GM21367 (cell line): ENCODE results near the gene MAT2A.
"Not testable (repeated sequence)": the region's sequence is repeated elsewhere in the genome, so short reads cannot be mapped to it uniquely, and the experiment has no call there.

Experiments
- ATAC-seq: cut with Tn5 transposase; IDR thresholded peaks from one replicate; pipeline ENCODE4 v1.9.1; 2021; ENCODE audit not compliant: unreplicated experiment

The MAT2A gene

GRCh38 chr2:85523903-85524335, 15.0 kb upstream of the MAT2A start:
- ATAC-seq, result no peak

- ATAC-seq, result no peak
Observed at GRCh38 chr2:85524336-85524908, 14.5 kb upstream of the MAT2A start.

- no peak for ATAC-seq
Observed at GRCh38 chr2:85525029-85525428, 13.9 kb upstream of the MAT2A start.

- no peak for ATAC-seq
Observed at GRCh38 chr2:85525567-85525966, 13.4 kb upstream of the MAT2A start.

- ATAC-seq, result no peak
Observed at GRCh38 chr2:85527787-85528186, 11.2 kb upstream of the MAT2A start.

GRCh38 chr2:85528355-85528754, 10.6 kb upstream of the MAT2A start:
- ATAC-seq, result no peak

- ATAC-seq, result no peak
Observed at GRCh38 chr2:85529809-85530208, 9.2 kb upstream of the MAT2A start.

GRCh38 chr2:85531589-85531988, 7.4 kb upstream of the MAT2A start:
- no peak for ATAC-seq

- no peak for ATAC-seq
Observed at GRCh38 chr2:85534099-85534498, 4.9 kb upstream of the MAT2A start.

- ATAC-seq, result no peak
Observed at GRCh38 chr2:85534881-85535280, 4.1 kb upstream of the MAT2A start.

- no peak for ATAC-seq
Observed at GRCh38 chr2:85536479-85536878, 2.5 kb upstream of the MAT2A start.

- no peak for ATAC-seq
Observed at GRCh38 chr2:85537600-85538506, 1.1 kb upstream of the MAT2A start.

- ATAC-seq, result peak; percentile 30
Observed at GRCh38 chr2:85539361-85540132, 579 bp downstream of the MAT2A start.

GRCh38 chr2:85540133-85540648, 1.2 kb downstream of the MAT2A start:
- ATAC-seq, result no peak

GRCh38 chr2:85541262-85541661, 2.3 kb downstream of the MAT2A start:
- no peak for ATAC-seq

- ATAC-seq, result no peak
Observed at GRCh38 chr2:85541753-85542457, 2.9 kb downstream of the MAT2A start.

- ATAC-seq, result no peak
Observed at GRCh38 chr2:85542777-85543176, 3.8 kb downstream of the MAT2A start.

GRCh38 chr2:85544254-85544691, 5.3 kb downstream of the MAT2A start:
- not testable (repeated sequence) for ATAC-seq

- not testable (repeated sequence) for ATAC-seq
Observed at GRCh38 chr2:85544915-85545779, 6.2 kb downstream of the MAT2A start.

GRCh38 chr2:85545780-85546240, 6.8 kb downstream of the MAT2A start:
- ATAC-seq, result no peak
